BE2C (cell line): Measurements from ENCODE around the gene COL23A1.
"Not testable (repeated sequence)": the region's sequence is repeated elsewhere in the genome, so short reads cannot be mapped to it uniquely, and the experiment has no call there.

ENCODE experiments used
- DNase-seq: peaks from one replicate; pipeline ENCODE4 v3.0.0-alpha.2; 2020
- H3K27me3 ChIP-seq: fragments of 250-450 bp; sonication (Bioruptor Pico); 2 replicates; pipeline ENCODE4 v1.5.1; 2020; ENCODE audit warnings: mild to moderate bottlenecking
- H3K36me3 ChIP-seq: fragments of 250-450 bp; sonication (Bioruptor Pico); 2 replicates; pipeline ENCODE4 v1.5.1; 2020; ENCODE audit warnings: mild to moderate bottlenecking
- H3K4me1 ChIP-seq: fragments of 250-450 bp; sonication (Bioruptor Pico); 2 replicates; pipeline ENCODE4 v1.5.1; 2020
- H3K4me3 ChIP-seq: 2 replicates; pipeline ENCODE4 v1.5.1; 2011; ENCODE audit warnings: low read depth, low read length
- H3K9me3 ChIP-seq: fragments of 250-450 bp; sonication (Bioruptor Pico); 2 replicates; pipeline ENCODE4 v1.5.1; 2020
- CTCF ChIP-seq: IDR thresholded peaks from 2 replicates; pipeline ENCODE4 v1.5.1; 2012; ENCODE audit warnings: mild to moderate bottlenecking, low read depth, low read length

Gene COL23A1

GRCh38 chr5:178244576-178244975 lies 345.6 kb downstream of the COL23A1 start:
- no peak overlapping the region for H3K4me3 ChIP-seq
- H3K4me1 ChIP-seq: no peaks in the 10 kb centered on the region
- no peaks in the 10 kb centered on the region for H3K9me3 ChIP-seq
- TF ChIP-seq CTCF: no peak
- H3K36me3 ChIP-seq: no peaks in the 10 kb centered on the region
- no peaks in the 10 kb centered on the region for H3K27me3 ChIP-seq
- no peak for DNase-seq

- H3K4me3 ChIP-seq: no peak overlapping the region
- H3K27me3 ChIP-seq: no peaks in the 10 kb centered on the region
- no peaks in the 10 kb centered on the region for H3K4me1 ChIP-seq
- no peaks in the 10 kb centered on the region for H3K9me3 ChIP-seq
- TF ChIP-seq CTCF: no peak
- no peak for DNase-seq
- no peaks in the 10 kb centered on the region for H3K36me3 ChIP-seq
These were observed 347.8 kb downstream of the COL23A1 start for GRCh38 chr5:178242416-178242815.

GRCh38 chr5:178241688-178242231 lies 348.4 kb downstream of the COL23A1 start:
- Histone ChIP-seq H3K4me1 (no peaks in the 10 kb centered on the region), H3K9me3 (no peaks in the 10 kb centered on the region), H3K27me3 (no peaks in the 10 kb centered on the region), H3K36me3 (no peaks in the 10 kb centered on the region), H3K4me3 (no peak overlapping the region)
- no peak for TF ChIP-seq CTCF
- DNase-seq: no peak

- Histone ChIP-seq H3K27me3 (no peaks in the 10 kb centered on the region), H3K4me3 (no peak overlapping the region), H3K9me3 (no peaks in the 10 kb centered on the region), H3K4me1 (no peaks in the 10 kb centered on the region), H3K36me3 (no peaks in the 10 kb centered on the region)
- no peak for DNase-seq
- no peak for TF ChIP-seq CTCF
These were observed 348.9 kb downstream of the COL23A1 start for GRCh38 chr5:178241231-178241663.

GRCh38 chr5:178240766-178241165 lies 349.4 kb downstream of the COL23A1 start:
- DNase-seq: no peak
- Histone ChIP-seq H3K4me3 (no peak overlapping the region), H3K4me1 (no peaks in the 10 kb centered on the region), H3K36me3 (no peaks in the 10 kb centered on the region), H3K27me3 (no peaks in the 10 kb centered on the region), H3K9me3 (no peaks in the 10 kb centered on the region)
- TF ChIP-seq CTCF: no peak

DNA sequence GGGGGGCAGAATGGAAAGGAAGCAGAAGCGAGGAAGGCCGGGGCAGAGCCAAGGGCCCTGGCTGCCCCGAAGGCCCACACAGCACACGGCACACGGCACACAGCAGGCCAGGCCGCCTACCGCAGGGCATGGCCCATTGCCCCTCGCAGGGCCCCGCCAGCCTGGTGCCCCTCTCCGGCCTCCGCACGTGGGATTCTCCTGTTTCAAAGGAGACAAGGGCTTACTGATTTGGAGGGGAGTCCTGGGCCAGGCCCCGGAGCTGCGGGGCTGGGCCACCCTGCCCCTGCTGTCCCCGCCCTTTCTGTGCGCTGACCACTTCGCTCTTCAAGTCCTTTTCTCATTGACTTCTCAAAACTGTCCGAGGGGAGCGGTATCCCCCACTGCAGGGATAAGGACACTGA lies 349.9 kb downstream of the COL23A1 start:
- Histone ChIP-seq H3K4me1 (no peaks in the 10 kb centered on the region), H3K4me3 (no peak overlapping the region), H3K9me3 (no peaks in the 10 kb centered on the region), H3K27me3 (no peaks in the 10 kb centered on the region), H3K36me3 (no peaks in the 10 kb centered on the region)
- no peak for TF ChIP-seq CTCF
- DNase-seq: no peak

DNA sequence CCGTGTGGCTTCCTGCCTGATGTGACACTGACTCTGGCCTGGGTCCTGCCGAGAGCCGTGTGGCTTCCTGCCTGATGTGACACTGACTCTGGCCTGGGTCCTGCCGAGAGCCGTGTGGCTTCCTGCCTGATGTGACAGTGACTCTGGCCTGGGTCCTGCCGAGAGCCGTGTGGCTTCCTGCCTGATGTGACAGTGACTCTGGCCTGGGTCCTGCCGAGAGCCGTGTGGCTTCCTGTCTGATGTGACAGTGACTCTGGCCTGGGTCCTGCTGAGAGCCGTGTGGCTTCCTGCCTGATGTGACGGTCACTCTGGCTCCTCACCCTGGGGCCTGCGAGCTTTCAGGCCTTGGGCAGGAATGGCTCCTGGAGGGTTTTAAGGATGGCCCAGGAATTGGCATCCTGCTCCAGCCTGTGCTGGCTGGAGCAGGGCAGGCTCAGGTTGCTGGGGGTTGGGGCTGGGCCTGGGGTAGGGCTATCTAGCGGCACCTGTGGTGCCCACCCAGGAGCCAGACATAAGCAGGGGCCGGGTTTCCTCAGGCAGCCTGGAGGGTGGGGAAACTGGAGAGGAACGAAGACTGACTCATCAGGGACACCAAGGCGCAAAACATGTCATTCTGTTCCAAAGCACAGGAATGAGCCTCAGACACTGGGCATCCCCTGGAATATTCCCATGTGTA lies 350.4 kb downstream of the COL23A1 start:
- not testable (repeated sequence) for H3K36me3 ChIP-seq, H3K4me3 ChIP-seq, H3K27me3 ChIP-seq, DNase-seq, H3K4me1 ChIP-seq, H3K9me3 ChIP-seq
